Stomach (tissue), 4 donors: Measurements from ENCODE around the gene ANKRD33B.

ENCODE experiments used
- EP300 ChIP-seq: sonication (generic); formaldehyde crosslinking; IDR thresholded peaks from one replicate; pipeline ENCODE4 v1.6.1; 2017; ENCODE audit warnings: antibody characterized with exemption
- POLR2A ChIP-seq, 4 donors: fragments of 450-650 bp; IDR thresholded peaks; one replicate each; pipeline ENCODE4 v1.6.1; 2016; ENCODE audit warnings: antibody characterized with exemption in 4 of 4, control low read depth in 2 of 4, mild to moderate bottlenecking in 1 of 4, moderate library complexity in 1 of 4
- POLR2AphosphoS5 ChIP-seq, 3 donors: sonication (generic); formaldehyde crosslinking; IDR thresholded peaks; one replicate each; pipeline ENCODE4 v1.6.1; 2016; ENCODE audit warnings: antibody characterized with exemption in 3 of 3
- TF ChIP-seq, protein P1 (sequence below), 7 experiments: fragments of 450-650 bp in 4 of 7; fragments of 200-600 bp in 3 of 7; sonication (generic) in 3 of 7; IDR thresholded peaks; one replicate each; pipeline ENCODE4 v1.5.1; 2016 to 2019; ENCODE audit warnings: antibody characterized with exemption in 7 of 7, control low read depth in 2 of 7, mild to moderate bottlenecking in 1 of 7

DNA sequence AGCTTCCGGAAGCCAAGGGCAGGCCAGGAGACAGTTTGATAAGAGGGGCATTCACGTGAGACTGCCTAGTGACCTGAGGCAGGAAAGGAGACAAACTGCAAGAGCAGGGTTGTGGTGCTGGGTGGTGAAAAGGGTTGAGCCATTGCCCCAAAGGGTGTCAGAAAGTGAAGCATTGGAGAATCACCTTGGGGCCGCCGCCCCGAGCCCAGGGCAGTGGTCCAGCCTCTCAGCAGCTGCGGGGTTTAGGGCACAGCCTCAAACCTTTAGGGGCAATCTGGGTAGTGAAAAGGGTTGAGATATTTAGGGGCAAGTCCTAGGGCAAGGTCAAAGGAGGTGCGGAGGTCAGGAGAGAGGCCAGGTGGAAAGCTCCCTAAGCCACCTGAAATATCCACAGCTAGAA is 10.4 kb upstream of the ANKRD33B start:
- TF ChIP-seq, protein P1, sequence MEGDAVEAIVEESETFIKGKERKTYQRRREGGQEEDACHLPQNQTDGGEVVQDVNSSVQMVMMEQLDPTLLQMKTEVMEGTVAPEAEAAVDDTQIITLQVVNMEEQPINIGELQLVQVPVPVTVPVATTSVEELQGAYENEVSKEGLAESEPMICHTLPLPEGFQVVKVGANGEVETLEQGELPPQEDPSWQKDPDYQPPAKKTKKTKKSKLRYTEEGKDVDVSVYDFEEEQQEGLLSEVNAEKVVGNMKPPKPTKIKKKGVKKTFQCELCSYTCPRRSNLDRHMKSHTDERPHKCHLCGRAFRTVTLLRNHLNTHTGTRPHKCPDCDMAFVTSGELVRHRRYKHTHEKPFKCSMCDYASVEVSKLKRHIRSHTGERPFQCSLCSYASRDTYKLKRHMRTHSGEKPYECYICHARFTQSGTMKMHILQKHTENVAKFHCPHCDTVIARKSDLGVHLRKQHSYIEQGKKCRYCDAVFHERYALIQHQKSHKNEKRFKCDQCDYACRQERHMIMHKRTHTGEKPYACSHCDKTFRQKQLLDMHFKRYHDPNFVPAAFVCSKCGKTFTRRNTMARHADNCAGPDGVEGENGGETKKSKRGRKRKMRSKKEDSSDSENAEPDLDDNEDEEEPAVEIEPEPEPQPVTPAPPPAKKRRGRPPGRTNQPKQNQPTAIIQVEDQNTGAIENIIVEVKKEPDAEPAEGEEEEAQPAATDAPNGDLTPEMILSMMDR (IDR thresholded peaks at IDR 0.05): no peak
- TF ChIP-seq POLR2AphosphoS5 (IDR thresholded peaks at IDR 0.05) (no peak), POLR2A (IDR thresholded peaks at IDR 0.05) (no peak), EP300 (no peak)
